NCI-H1930 (cell line): Measurements from ENCODE around the gene CFAP410.
A peak's percentile ranks its signal among the peaks of the same experiment; 100 is the strongest.
"Not testable (repeated sequence)": the region's sequence is repeated elsewhere in the genome, so short reads cannot be mapped to it uniquely, and the experiment has no call there.

ENCODE experiments used
- DNase-seq, 2 experiments: peaks; one replicate each; lab custom pipeline; 2025; lab: John Stamatoyannopoulos, UW

CFAP410 gene

DNA sequence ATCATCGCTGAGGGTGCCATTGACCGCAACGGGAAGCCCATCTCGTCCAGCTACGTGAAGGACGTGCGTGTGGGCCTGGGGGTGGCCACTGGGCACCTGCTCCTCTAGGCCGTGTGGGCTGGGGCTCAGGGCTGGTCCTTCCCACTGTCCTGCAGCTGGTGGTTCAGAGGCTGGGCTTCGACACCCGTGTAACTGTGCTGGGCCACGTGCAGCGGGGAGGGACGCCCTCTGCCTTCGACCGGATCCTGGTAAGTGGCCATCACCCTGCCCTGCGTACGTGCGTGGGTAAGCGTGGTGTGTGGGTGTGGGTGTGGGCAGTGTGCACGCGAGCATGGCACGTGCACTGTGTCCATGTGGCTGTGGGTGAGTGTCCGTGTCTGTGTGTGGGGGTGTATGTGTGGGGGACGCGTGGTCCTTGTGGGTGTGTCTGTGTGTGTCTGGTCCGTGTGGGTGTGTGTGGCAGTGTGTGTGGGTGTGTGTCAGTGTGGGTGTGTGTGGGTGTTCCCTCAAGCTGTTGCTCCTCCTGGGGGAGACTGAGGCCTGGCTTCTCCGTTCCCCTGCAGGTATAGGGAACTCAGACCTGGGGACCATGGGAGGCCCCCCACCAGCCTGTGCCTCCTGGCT lies 22.8 kb downstream of the CFAP410 start:
- no peak for DNase-seq

DNA sequence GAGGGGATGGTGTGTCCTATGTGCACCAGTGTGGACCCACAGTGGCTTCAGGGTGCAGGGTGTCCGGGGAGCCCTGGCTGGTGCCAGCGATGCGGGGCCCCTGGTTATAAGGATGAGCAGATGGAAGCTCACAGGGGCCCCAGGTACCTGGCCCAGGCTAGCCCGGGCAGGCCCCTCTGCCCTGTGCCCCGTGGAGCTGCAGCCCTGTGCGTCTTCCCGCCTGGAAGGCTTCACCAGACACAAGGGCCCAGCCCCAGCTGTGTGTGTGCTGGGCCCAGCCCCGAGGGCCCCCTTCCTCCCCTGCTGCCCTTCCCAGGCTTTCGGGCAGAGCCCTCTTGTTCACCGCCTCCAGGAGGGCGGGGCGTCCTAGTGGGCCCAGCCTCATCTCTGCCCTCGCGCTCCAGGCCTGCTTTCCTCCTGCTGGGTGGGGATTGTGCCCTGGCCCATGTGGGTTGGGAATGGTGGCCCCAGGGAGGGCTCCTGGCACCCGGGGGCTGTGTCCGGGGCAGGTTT lies 23.4 kb downstream of the CFAP410 start:
- DNase-seq: no peak

- no peak for DNase-seq
Measured at GRCh38 chr21:44314561-44314960, 24.6 kb downstream of the CFAP410 start.

DNA sequence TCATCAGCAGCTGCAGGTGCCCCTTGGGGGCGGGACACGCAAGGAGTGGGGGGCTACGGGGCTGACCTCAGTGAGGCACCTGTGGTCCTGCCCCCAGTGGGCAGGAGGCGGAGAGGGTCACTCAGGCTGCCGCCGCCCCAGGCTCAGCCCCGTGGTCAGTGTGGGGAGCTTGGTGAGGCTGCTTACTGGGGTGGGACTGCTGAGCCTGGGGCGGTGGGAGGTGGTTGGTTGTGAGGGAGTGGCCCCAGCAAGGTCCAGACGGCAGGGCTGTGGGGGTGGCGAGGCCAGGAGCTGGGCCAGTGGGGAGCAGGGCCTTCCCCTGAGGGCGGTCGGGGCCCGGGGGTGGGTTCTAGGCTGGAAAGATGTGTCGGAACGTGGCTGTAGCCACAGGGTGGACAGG lies 25.1 kb downstream of the CFAP410 start:
- DNase-seq: no peak

DNA sequence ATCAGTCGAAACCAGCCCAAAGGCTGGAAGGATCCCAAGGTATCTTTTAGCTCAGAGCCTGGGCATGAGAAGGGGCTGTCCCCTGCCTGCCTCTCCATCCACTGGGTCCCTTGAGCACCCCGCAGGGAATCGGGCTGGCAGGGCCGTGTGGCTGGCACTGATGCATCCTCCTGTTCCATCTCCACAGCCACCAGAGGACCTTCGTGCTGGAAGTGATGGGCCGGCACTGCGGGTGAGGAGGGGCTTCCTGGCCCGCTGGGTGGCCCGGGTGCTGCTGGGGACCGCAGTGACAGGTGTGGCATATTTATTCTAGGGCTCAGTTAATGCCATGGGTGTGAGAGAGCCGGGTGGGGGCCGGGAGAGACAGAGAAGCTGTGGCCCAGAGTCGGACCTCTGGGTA lies 25.7 kb downstream of the CFAP410 start:
- DNase-seq: no peak

- DNase-seq: no peak
Measured at GRCh38 chr21:44312716-44313115, 26.5 kb downstream of the CFAP410 start.

DNA sequence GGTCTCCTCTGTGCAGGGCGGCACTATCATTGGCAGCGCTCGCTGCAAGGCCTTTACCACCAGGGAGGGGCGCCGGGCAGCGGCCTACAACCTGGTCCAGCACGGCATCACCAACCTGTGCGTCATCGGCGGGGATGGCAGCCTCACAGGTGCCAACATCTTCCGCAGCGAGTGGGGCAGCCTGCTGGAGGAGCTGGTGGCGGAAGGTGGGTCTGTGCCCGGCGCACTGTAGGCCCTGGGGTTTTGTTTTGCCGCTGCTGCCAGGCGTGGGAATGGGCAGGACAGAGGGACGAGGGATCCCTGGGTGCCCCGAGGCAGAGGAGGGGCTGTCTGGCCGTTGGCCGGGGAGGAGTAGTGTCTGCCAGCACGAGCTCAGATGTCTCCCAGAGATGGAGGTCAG lies 27.1 kb downstream of the CFAP410 start:
- no peak for DNase-seq

DNA sequence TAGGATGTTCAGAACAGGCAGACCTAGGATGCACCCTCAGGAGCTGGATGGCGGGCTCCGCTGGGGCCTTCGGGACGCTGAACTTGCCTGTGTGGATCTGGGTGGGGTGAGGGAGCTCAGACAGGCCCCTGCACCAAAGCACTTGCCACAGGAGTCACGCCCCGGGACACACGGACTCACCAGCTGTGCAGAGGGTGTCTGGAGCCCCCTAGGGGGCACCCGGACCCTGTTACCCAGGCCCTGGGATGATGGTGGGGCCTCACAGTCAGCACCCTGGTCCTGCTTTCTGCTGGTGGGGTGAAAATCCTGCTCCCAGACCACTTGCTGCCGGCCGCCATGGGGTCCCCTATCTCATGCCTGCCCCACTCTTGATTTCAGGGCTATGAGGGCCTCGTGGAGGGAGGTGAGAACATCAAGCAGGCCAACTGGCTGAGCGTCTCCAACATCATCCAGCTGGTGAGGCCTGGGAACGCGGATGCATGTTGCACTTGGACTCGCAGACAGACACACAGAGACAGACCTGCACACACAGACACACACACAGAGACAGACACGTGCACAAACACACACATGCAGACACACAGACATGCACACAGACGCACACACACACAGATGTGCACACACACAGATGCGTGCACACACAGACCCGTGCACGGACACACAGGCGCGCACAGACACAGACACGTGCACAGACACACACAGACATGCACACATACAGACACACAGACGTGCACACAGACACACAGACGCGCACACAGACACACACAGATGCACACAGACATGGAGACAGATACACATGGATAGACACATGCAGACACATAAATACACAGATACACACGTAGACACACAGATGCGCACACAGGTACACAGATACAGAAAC lies 28.3 kb downstream of the CFAP410 start:
- DNase-seq: no peak

GRCh38 chr21:44306936-44307704 lies 32.1 kb downstream of the CFAP410 start:
- DNase-seq: no peak

DNA sequence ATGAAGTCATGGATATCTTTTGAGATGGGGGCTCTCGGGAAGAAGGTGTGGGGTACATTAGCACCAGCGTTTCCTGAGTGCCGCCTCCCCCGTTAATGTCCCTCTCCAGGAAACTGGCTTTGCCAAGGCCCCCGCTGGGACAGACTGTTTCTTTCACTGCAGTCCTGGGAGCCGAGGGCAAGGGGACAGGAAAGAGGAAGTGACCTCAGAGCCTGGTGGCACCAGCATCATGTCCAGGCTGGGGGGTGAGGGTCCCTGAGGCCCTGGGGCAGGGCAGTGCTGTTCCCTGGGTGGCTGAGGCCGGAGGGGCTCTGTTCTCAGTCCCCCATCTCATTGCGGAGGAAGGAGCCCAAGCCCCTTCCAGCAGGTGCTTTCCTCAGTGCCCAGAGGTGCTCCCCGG lies 33.5 kb downstream of the CFAP410 start:
- no peak for DNase-seq

GRCh38 chr21:44304877-44305293 lies 34.3 kb downstream of the CFAP410 start:
- peak; percentile 18 to 44 for DNase-seq

- DNase-seq: no peak
Measured at GRCh38 chr21:44304011-44304616, 35.1 kb downstream of the CFAP410 start.

DNA sequence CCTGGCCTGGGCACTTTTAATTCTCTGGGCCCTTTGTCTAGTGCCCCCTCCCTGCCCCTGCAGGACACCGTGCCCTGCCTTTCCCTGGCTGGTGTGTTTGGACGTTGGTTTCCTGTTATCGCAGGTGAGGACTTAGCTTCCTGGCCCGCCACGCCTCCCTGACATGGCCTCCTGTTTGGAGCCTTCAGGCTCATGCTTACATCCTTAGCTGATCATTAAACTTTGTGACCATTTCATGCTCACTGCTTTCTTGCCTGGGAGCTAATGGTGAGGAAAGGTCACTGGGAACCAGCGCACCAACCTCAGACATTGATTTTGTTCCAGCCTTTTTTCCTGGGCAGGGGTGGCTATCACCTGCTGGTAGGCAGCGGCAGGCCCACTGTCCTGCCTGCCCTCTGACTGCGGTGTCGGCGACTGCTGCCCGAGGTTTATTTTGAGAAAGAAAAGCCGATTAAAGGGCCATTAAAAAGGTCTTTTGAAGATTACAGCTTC lies 35.7 kb downstream of the CFAP410 start:
- DNase-seq: no peak

DNA sequence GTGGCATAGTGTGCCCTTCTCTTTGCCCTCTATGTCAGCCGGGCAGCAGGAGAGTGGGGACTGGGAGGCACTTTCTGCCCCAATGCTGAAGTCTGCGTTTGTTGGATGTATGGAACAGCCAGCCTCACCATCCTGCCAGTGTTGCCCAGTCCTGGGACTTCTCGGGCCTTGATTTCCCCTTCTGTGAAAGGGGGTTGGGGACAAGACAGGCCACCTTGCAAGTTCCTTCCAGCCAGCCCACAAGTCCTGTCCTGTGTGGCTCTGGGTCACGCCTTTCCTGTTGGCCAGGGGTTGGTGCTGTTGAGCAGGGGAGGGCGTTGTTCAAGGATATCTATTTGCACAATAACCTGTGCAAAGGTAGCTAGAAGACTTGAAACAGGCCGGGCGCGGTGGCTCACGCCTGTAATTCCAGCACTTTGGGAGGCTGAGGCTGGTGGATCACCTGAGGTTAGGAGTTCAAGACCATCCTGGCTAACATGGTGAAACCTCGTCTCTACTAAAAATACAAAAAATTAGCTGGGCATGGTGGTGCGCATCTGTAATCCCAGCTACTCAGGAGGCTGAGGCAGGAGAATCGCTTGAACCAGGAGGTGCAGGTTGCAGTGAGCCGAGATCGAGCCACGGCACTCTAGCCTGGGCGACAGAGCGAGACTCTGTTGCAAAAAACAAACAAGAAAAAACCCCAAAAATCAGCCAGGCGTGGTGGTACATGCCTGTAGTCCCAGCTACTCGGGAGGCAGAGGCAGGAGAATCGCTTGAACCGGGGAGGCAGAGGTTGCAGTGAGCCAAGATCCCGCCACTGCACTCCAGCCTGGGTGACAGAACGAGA lies 36.4 kb downstream of the CFAP410 start:
- not testable (repeated sequence) for DNase-seq

DNA sequence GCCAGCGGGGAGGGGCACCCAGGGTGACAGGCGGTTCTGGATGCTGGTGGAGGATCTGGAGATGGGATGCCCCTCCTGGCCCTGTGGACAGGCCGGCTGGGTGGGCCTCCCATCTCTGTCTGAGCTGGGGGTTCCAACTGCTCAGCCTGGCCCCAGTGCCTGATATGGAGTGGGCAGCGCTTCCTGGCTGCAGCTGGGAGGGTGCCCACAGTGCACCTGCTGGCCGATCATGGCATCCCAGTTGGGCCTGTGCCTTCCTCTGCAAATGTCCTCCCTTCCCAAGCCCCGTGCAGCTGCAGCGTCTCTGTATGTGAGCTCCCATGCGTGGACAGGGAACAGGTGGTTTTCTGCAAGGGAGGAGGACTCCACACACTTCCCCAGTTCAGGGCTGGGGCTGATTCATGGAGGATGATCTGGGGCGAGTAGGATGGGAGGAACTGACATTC lies 37.2 kb downstream of the CFAP410 start:
- DNase-seq: no peak

GRCh38 chr21:44301141-44301540 lies 38.0 kb downstream of the CFAP410 start:
- no peak for DNase-seq

- DNase-seq: no peak
Measured at GRCh38 chr21:44300262-44300959, 38.8 kb downstream of the CFAP410 start.

DNA sequence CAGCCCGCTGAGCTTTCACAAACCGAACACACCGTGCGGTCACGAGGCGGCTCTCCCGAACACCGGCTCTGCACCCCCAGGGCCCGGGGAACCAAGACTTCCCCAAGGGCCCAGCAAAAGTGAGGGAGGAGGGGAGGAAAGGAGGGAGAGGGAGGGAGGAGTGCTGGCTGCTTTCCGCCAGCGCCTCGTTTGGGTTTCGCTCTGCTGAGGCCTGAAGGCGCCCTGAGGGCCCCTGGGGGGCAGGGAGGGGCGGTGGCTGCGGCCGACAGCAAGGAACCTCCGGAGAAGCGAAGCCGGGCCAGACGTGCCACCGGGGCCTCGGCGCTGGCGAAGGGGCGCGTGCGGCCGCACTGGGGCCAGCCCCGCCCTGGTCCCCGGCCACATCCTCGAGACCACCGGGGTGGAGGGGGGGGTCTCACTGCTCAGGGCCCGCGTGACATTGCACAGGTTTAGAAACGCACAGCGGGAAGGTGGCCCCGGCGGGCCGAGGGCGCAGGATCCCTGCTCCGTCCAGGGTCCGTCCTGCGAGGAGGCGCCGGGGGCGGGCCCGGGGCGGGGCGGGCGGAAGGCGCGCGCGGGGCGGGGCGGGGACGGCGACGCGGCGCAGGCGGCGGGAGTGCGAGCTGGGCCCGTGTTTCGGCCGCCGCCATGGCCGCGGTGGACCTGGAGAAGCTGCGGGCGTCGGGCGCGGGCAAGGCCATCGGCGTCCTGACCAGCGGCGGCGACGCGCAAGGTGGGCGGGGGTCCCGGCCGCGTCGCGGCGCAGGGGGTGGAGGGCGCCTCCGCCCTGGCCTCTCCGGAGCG lies 39.5 kb downstream of the CFAP410 start, which contains the start of gene PFKL:
TSS of gene PFKL (plus strand) at position 596 of the 804 bp plus-strand sequence. CDS start at position 649, 53 bp downstream.
- peak in 1 of 2 experiments; percentile 24 for DNase-seq

DNA sequence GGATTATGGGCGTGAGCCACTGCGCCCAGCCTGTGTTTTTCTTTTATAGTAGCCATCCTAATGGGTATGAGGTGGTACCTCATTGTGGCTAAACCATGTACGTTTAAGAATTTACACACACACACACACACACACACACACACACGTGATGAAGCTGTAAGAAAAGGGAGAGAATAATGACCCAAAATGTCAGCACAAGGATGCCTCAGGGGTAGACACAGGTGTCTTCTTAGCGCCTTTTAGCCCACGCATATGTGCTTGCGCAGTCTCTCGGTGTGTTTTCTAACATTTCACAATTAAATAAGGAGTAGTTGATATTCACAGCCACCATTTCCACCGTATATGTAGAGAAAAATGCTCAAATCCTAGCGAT lies 40.1 kb downstream of the CFAP410 start:
- no peak for DNase-seq
